H1 (cell line): Measurements from ENCODE around the gene SLC43A2. TPM values are rescaled to one million over a fixed set of nuclear protein-coding genes. Genes with fewer than 3 reads are reported as not detected.

Experiments used
- CTCF ChIA-PET: fragments of 300-600 bp; sonication (Branson Sonifier 250); formaldehyde crosslinking; loops from one replicate; lab custom pipeline; 2021; ENCODE audit not compliant: partially characterized antibody; lab: Charles Lee
- POLR2A ChIA-PET: fragments of 300-600 bp; sonication (Branson Sonifier 250); formaldehyde crosslinking; loops from one replicate; lab custom pipeline; 2021; ENCODE audit warnings: inconsistent platforms; ENCODE audit not compliant: partially characterized antibody; lab: Charles Lee
- DNase-seq, 2 experiments: peaks; one replicate each; pipeline versions ENCODE4 v3.0.0 to v3.0.0-alpha.2; 2010 to 2022; ENCODE audit warnings: low spot score in 2 of 2, low read depth in 1 of 2, mixed read lengths in 1 of 2
- FAIRE-seq: peaks from 2 replicates; lab custom pipeline; 2011; peaks lifted over from hg19 to GRCh38; lab: Jason Lieb, UNC
- H2AFZ ChIP-seq: 2 replicates; pipeline ENCODE4 v1.8.1; 2012; ENCODE audit warnings: low read length, inconsistent platforms
- H2AK5ac ChIP-seq: 2 replicates; pipeline ENCODE4 v1.6.1; 2013; ENCODE audit warnings: low read depth, low read length
- H2BK120ac ChIP-seq: replicated peaks from 2 replicates; pipeline ENCODE3; 2013; ENCODE audit warnings: low read depth, low read length, inconsistent platforms
- H2BK12ac ChIP-seq: 2 replicates; pipeline ENCODE4 v1.6.1; 2013; ENCODE audit warnings: low read depth, low read length
- H2BK15ac ChIP-seq: 2 replicates; pipeline ENCODE4 v1.6.1; 2013; ENCODE audit warnings: low read length
- H2BK20ac ChIP-seq: 2 replicates; pipeline ENCODE4 v1.6.1; 2013; ENCODE audit warnings: low read length
- H2BK5ac ChIP-seq: 2 replicates; pipeline ENCODE4 v1.6.1; 2013; ENCODE audit warnings: low read depth, low read length
- H3K14ac ChIP-seq: 2 replicates; pipeline ENCODE4 v1.6.1; 2013; ENCODE audit warnings: inconsistent platforms; ENCODE audit not compliant: insufficient read length
- H3K18ac ChIP-seq: 2 replicates; pipeline ENCODE4 v1.6.1; 2013; ENCODE audit warnings: low read length; ENCODE audit errors: extremely low read depth
- H3K23ac ChIP-seq: 2 replicates; pipeline ENCODE4 v1.6.1; 2013; ENCODE audit warnings: inconsistent platforms; ENCODE audit not compliant: insufficient read length
- H3K23me2 ChIP-seq: 2 replicates; pipeline ENCODE4 v1.6.1; 2013; ENCODE audit warnings: low read depth, low read length
- H3K27ac ChIP-seq: 2 replicates; pipeline ENCODE4 v1.6.1; 2011; ENCODE audit warnings: low read depth, low read length, inconsistent platforms
- H3K27me3 ChIP-seq, 4 experiments: replicated peaks in 1 of 4; 1 replicate in 1 of 4; 2 replicates in 3 of 4; pipeline versions ENCODE4 v1.6.1 to v1.8.1; 2011 to 2013; ENCODE audit warnings: low read length in 3 of 4, mild to moderate bottlenecking in 3 of 4, inconsistent platforms in 2 of 4, mixed read lengths in 2 of 4, moderate library complexity in 1 of 4; ENCODE audit not compliant: control insufficient read depth in 3 of 4, insufficient read depth in 3 of 4; ENCODE audit errors: extremely low read depth in 1 of 4
- H3K36me3 ChIP-seq, 4 experiments: 2 replicates each; pipeline versions ENCODE4 v1.6.1 to v1.8.1; 2011 to 2013; ENCODE audit warnings: mild to moderate bottlenecking in 4 of 4, low read length in 3 of 4, moderate library complexity in 2 of 4, control low read depth in 1 of 4, inconsistent platforms in 1 of 4; ENCODE audit not compliant: insufficient read depth in 4 of 4, control insufficient read depth in 2 of 4
- H3K4ac ChIP-seq: replicated peaks from 2 replicates; pipeline ENCODE3; 2013; ENCODE audit warnings: low read length, low read depth, mixed read lengths, inconsistent platforms; ENCODE audit not compliant: insufficient read length
- H3K4me1 ChIP-seq, 4 experiments: replicated peaks in 1 of 4; 1 replicate in 1 of 4; 2 replicates in 3 of 4; pipeline versions ENCODE4 v1.6.1 to v1.8.1; 2011 to 2013; ENCODE audit warnings: low read length in 3 of 4, inconsistent platforms in 2 of 4, mixed read lengths in 1 of 4; ENCODE audit not compliant: insufficient read depth in 4 of 4, control insufficient read depth in 3 of 4
- H3K4me2 ChIP-seq, 2 experiments: 2 replicates each; pipeline versions ENCODE4 v1.6.1 to v1.8.1; 2011 to 2013; ENCODE audit warnings: low read depth in 2 of 2, low read length in 2 of 2, control low read depth in 1 of 2, inconsistent platforms in 1 of 2, mild to moderate bottlenecking in 1 of 2; ENCODE audit not compliant: insufficient read depth in 1 of 2
- H3K4me3 ChIP-seq, 4 experiments: fragments of 200-600, 300-600 bp in 1 of 4; sonication (generic), shearing (Covaris generic), sonication (Bioruptor Twin) in 1 of 4; 2 replicates each; pipeline versions ENCODE4 v1.5.1 to v1.8.1; 2011 to 2016; ENCODE audit warnings: low read length in 4 of 4, low read depth in 3 of 4, control low read depth in 2 of 4, inconsistent platforms in 2 of 4, mild to moderate bottlenecking in 2 of 4, mixed read lengths in 1 of 4, moderate library complexity in 1 of 4; ENCODE audit not compliant: insufficient read depth in 2 of 4; ENCODE audit errors: extremely low read depth in 1 of 4
- H3K56ac ChIP-seq: replicated peaks from 2 replicates; pipeline ENCODE3; 2013; ENCODE audit warnings: low read depth, mild to moderate bottlenecking, mixed read lengths, low read length, inconsistent platforms; ENCODE audit not compliant: insufficient read length
- H3K79me1 ChIP-seq: 2 replicates; pipeline ENCODE4 v1.6.1; 2013; ENCODE audit warnings: low read depth, low read length, control low read depth
- H3K79me2 ChIP-seq, 2 experiments: 2 replicates each; pipeline versions ENCODE4 v1.6.1 to v1.8.1; 2012 to 2013; ENCODE audit warnings: low read length in 2 of 2, mild to moderate bottlenecking in 2 of 2, inconsistent platforms in 1 of 2; ENCODE audit not compliant: insufficient read depth in 2 of 2, control insufficient read depth in 1 of 2
- H3K9ac ChIP-seq, 4 experiments: replicated peaks in 1 of 4; 1 replicate in 1 of 4; 2 replicates in 3 of 4; pipeline versions ENCODE4 v1.6.1 to v1.8.1; 2011 to 2013; ENCODE audit warnings: low read depth in 3 of 4, low read length in 3 of 4, control low read depth in 2 of 4, mild to moderate bottlenecking in 2 of 4, moderate library complexity in 2 of 4, inconsistent platforms in 1 of 4; ENCODE audit errors: extremely low read depth in 1 of 4
- H3K9me3 ChIP-seq, 2 experiments: 2 replicates each; pipeline versions ENCODE4 v1.6.1 to v1.8.1; 2012 to 2013; ENCODE audit warnings: mild to moderate bottlenecking in 2 of 2, moderate library complexity in 2 of 2, control low read depth in 1 of 2, inconsistent platforms in 1 of 2, low read depth in 1 of 2, low read length in 1 of 2, mixed read lengths in 1 of 2; ENCODE audit not compliant: insufficient read depth in 2 of 2
- H4K20me1 ChIP-seq, 2 experiments: replicated peaks in 1 of 2; 2 replicates each; pipeline versions ENCODE3 to v1.8.1; 2011 to 2013; ENCODE audit warnings: inconsistent platforms in 2 of 2, low read length in 2 of 2, mild to moderate bottlenecking in 1 of 2; ENCODE audit not compliant: insufficient read depth in 2 of 2, control insufficient read depth in 1 of 2
- H4K5ac ChIP-seq: 2 replicates; pipeline ENCODE4 v1.6.1; 2013; ENCODE audit warnings: low read length, low read depth, mixed read lengths, inconsistent platforms; ENCODE audit not compliant: insufficient read length
- H4K8ac ChIP-seq: 2 replicates; pipeline ENCODE4 v1.8.0; 2013; ENCODE audit warnings: mild to moderate bottlenecking, moderate library complexity, low read length, inconsistent platforms; ENCODE audit not compliant: insufficient read depth; ENCODE audit errors: extremely low read depth
- H4K91ac ChIP-seq: replicated peaks from 2 replicates; pipeline ENCODE3; 2013; ENCODE audit warnings: low read length, mixed read lengths, inconsistent platforms; ENCODE audit not compliant: insufficient read length
- RFX5 ChIP-seq: IDR thresholded peaks from 2 replicates; pipeline ENCODE4 v1.6.1; 2011; ENCODE audit warnings: low read depth, low read length, improper control_type of control experiment, borderline replicate concordance
- SP2 ChIP-seq: IDR thresholded peaks from 2 replicates; pipeline ENCODE4 v1.6.1; 2012; ENCODE audit warnings: mild to moderate bottlenecking, low read length, inconsistent platforms
- TBP ChIP-seq: IDR thresholded peaks from 2 replicates; pipeline ENCODE4 v1.6.1; 2011; ENCODE audit warnings: low read depth, low read length, improper control_type of control experiment
- YY1 ChIP-seq: IDR thresholded peaks from 2 replicates; pipeline ENCODE4 v1.6.1; 2011; ENCODE audit warnings: low read depth, mild to moderate bottlenecking, low read length
- WGBS, 2 experiments: shearing (Covaris generic) in 1 of 2; methylation state at CpG; one replicate each; pipeline versions ENCODE4 v1.1.6 to v1.1.7; 2013 to 2015; ENCODE audit warnings: low lambda C conversion rate in 2 of 2, mixed read lengths in 2 of 2, inconsistent platforms in 1 of 2, low coverage in 1 of 2, missing lambda C conversion rate in 1 of 2; ENCODE audit not compliant: insufficient replicate concordance in 2 of 2, insufficient coverage in 1 of 2, insufficient read length in 1 of 2; ENCODE audit errors: extremely low coverage in 1 of 2, missing lambda C conversion rate in 1 of 2; 5-methylcytosine and 5-hydroxymethylcytosine counted together
- polyA plus RNA-seq, 7 experiments: library from polyadenylated mRNA; depleted of rRNA in 3 of 7; stranded (reverse) in 5 of 7; unstranded in 2 of 7; fragments of >200 nt in 5 of 7; fragments of 200-250 nt in 2 of 7; gene quantifications; 1 replicate in 5 of 7; 2 replicates in 1 of 7; 4 replicates in 1 of 7; pipeline versions ENCODE4 v1.2.1 to v1.2.3, GENCODE V29; 2011 to 2013; ENCODE audit warnings: missing spikeins in 2 of 7, mixed read lengths in 2 of 7
- total RNA-seq: library from RNA; stranded (reverse); fragmentation: NEBNext Ultra II Directional; extraction: Animal tissue kit (Norgen Biotek cat#: 25700); gene quantifications from 2 replicates; pipeline ENCODE4 v1.2.1, GENCODE V29; 2021

Gene SLC43A2
- total and polyA plus RNA-seq, 2 of the 8 experiments (the other 6 are each of a cell fraction or from before 2014, with no cell fraction given), result 6.6 to 10.5 TPM

- no peaks in the 10 kb centered on the region; a peak in 1 of 7 replicates for H3K27me3 ChIP-seq
- no peak overlapping the region for H3K27ac ChIP-seq
- H3K4me3 ChIP-seq, result no peak overlapping the region
- H3K56ac ChIP-seq, result no peak overlapping the region
- WGBS, 2 experiments, result 95% methylated on average over 45 of the region's 45 CpGs; no CpG with 5 or more reads in 1 of the 2 experiments
- H4K91ac ChIP-seq, result no peak overlapping the region
- no peak overlapping the region for H4K5ac ChIP-seq
- no peaks in the 10 kb centered on the region for H3K23me2 ChIP-seq
- ChIA-PET POLR2A (no interaction called here), CTCF (interaction anchor here (0.7 to 14.5 kb wide), 5 partner anchors 9 to 302 kb away, joined by 3 to 146 read pairs (median 4); no protein-coding TSS in a partner anchor)
- peaks cover 0 to 16% (median 4%) of the 10 kb centered on the region in 4 experiments; a peak in 4 of 7 replicates for H3K4me1 ChIP-seq
- H3K9ac ChIP-seq, result no peak overlapping the region
- DNase-seq (no peak), FAIRE-seq (no peak)
- no peak overlapping the region for H2BK5ac ChIP-seq
- no peak overlapping the region for H2AK5ac ChIP-seq
- H3K18ac ChIP-seq, result no peak overlapping the region
- no peak overlapping the region for H2BK12ac ChIP-seq
- no peak overlapping the region for H2BK120ac ChIP-seq
- no peak overlapping the region for H2BK15ac ChIP-seq
- H3K23ac ChIP-seq, result no peak overlapping the region
- no peaks in the 10 kb centered on the region for H3K79me1 ChIP-seq
- no peak overlapping the region for H2BK20ac ChIP-seq
- H2AFZ ChIP-seq, result no peak overlapping the region
- no peaks in the 10 kb centered on the region for H3K79me2 ChIP-seq
- no peak overlapping the region for H3K4ac ChIP-seq
- no peaks in the 10 kb centered on the region for H3K9me3 ChIP-seq
- H3K36me3 ChIP-seq, result 0 out of 8 replicates have a peak, but pooled peaks cover 0 to 2% (median 0%) of the 10 kb centered on the region in 4 experiments
- H3K14ac ChIP-seq, result no peak overlapping the region
- H4K8ac ChIP-seq, result no peak overlapping the region
- no peaks in the 10 kb centered on the region for H4K20me1 ChIP-seq
- no peak overlapping the region for H3K4me2 ChIP-seq
- TF ChIP-seq YY1, result no peak
- no peak for TF ChIP-seq SP2
- TF ChIP-seq TBP, result no peak
- no peak for TF ChIP-seq RFX5
Observed at GRCh38 chr17:1634841-1635650, 6.4 kb upstream of the SLC43A2 start.
